Parathyroid adenoma (tissue), 2 donors: ENCODE results near the gene EIPR1.

Source experiments
- H2AFZ ChIP-seq: fragments of 300-600 bp; sonication (generic); one replicate; pipeline ENCODE4 v1.7.0; 2017; ENCODE audit warnings: antibody characterized with exemption, mild to moderate bottlenecking
- H3K27ac ChIP-seq: fragments of 300-600 bp; sonication (generic); one replicate; pipeline ENCODE4 v1.7.0; 2017
- H3K27me3 ChIP-seq: fragments of 300-600 bp; sonication (generic); one replicate; pipeline ENCODE4 v1.7.0; 2017; ENCODE audit warnings: low read length; ENCODE audit not compliant: control insufficient read depth, insufficient read depth
- H3K36me3 ChIP-seq: fragments of 300-600 bp; sonication (generic); one replicate; pipeline ENCODE4 v1.7.0; 2017; ENCODE audit warnings: low read length; ENCODE audit not compliant: control insufficient read depth, insufficient read depth
- H3K4me1 ChIP-seq: fragments of 300-600 bp; sonication (generic); one replicate; pipeline ENCODE4 v1.7.0; 2017; ENCODE audit warnings: control low read depth
- H3K4me2 ChIP-seq: fragments of 300-600 bp; sonication (generic); one replicate; pipeline ENCODE4 v1.7.0; 2017; ENCODE audit warnings: low read length
- H3K4me3 ChIP-seq: fragments of 300-600 bp; sonication (generic); one replicate; pipeline ENCODE4 v1.7.0; 2017; ENCODE audit warnings: low read depth, low read length
- H3K79me2 ChIP-seq: fragments of 300-600 bp; sonication (generic); one replicate; pipeline ENCODE4 v1.7.0; 2017; ENCODE audit warnings: control low read depth
- H3K9ac ChIP-seq: fragments of 300-600 bp; sonication (generic); one replicate; pipeline ENCODE4 v1.7.0; 2017; ENCODE audit warnings: mild to moderate bottlenecking
- H3K9me3 ChIP-seq: fragments of 300-600 bp; sonication (generic); one replicate; pipeline ENCODE4 v1.7.0; 2017; ENCODE audit warnings: low read length; ENCODE audit not compliant: control insufficient read depth
- TF ChIP-seq, protein P1 (sequence below): fragments of 300-600 bp; sonication (generic); IDR thresholded peaks from one replicate; pipeline ENCODE4 v1.7.0; 2017; ENCODE audit warnings: antibody characterized with exemption, mild to moderate bottlenecking
- donor health status: primary hyperparathyroidism.

Gene EIPR1

DNA sequence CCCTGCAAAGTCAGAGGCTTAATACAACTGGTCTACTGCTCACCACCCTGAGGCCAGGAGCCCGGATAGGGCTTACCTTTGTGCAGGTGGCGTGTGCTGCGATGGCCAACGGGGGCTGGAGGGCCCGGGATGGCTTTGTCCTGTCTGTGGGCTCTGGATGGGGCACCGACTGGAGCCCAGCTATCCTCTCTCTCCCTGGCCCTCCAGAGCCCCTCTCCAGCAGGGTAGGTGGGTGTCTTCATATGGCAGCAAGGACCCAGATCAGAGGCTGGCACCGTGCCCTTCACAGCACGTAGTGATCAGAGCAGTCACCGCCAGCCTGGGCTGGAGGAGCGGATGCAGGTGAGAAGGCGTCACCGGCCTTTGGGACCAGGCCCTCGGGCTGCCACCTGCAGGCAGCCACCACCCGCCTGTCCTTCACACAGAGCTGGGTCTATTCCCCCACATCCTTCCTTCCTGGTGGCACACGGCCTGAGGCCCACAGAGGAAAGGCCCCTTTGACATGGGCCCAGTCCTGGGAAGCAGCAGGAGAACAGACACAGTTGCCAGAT, 232.1 kb downstream of the EIPR1 start:
- no peak overlapping the region for H3K9ac ChIP-seq
- H2AFZ ChIP-seq = no peak overlapping the region
- H3K9me3 ChIP-seq = no peaks in the 10 kb centered on the region
- H3K4me2 ChIP-seq = no peak overlapping the region
- no peaks in the 10 kb centered on the region for H3K4me1 ChIP-seq
- no peaks in the 10 kb centered on the region for H3K27me3 ChIP-seq
- no peak overlapping the region for H3K27ac ChIP-seq
- H3K4me3 ChIP-seq = no peak overlapping the region
- no peaks in the 10 kb centered on the region for H3K36me3 ChIP-seq
- TF ChIP-seq, protein P1, sequence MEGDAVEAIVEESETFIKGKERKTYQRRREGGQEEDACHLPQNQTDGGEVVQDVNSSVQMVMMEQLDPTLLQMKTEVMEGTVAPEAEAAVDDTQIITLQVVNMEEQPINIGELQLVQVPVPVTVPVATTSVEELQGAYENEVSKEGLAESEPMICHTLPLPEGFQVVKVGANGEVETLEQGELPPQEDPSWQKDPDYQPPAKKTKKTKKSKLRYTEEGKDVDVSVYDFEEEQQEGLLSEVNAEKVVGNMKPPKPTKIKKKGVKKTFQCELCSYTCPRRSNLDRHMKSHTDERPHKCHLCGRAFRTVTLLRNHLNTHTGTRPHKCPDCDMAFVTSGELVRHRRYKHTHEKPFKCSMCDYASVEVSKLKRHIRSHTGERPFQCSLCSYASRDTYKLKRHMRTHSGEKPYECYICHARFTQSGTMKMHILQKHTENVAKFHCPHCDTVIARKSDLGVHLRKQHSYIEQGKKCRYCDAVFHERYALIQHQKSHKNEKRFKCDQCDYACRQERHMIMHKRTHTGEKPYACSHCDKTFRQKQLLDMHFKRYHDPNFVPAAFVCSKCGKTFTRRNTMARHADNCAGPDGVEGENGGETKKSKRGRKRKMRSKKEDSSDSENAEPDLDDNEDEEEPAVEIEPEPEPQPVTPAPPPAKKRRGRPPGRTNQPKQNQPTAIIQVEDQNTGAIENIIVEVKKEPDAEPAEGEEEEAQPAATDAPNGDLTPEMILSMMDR = no peak
- no peaks in the 10 kb centered on the region for H3K79me2 ChIP-seq

DNA sequence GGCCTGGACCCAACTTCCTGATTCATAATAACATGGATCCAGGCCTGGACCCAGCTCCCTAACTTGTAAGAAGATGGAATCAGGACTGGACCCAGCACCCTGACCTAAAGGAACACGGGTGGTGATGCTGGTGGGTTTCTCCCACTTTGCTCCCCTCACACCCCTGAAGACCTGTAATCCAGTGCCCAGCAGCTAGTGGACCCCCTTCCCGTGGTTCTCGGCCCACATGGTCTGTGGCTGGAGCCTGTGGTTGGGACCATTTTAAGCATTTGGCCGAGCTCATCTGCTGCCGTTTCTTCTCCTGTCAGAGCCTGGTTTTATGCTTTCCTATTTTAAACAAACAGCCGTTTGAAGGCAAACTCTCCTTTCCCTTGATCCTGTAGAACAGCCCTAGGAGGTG, 232.8 kb downstream of the EIPR1 start:
- H3K4me3 ChIP-seq = no peak overlapping the region

GRCh38 chr2:3143602-3144001, 234.0 kb downstream of the EIPR1 start:
- no peak overlapping the region for H2AFZ ChIP-seq
- no peaks in the 10 kb centered on the region for H3K4me1 ChIP-seq
- no peaks in the 10 kb centered on the region for H3K36me3 ChIP-seq
- H3K27ac ChIP-seq = no peak overlapping the region
- H3K9me3 ChIP-seq = no peaks in the 10 kb centered on the region
- H3K27me3 ChIP-seq = no peaks in the 10 kb centered on the region
- H3K4me2 ChIP-seq = no peak overlapping the region
- H3K4me3 ChIP-seq = no peak overlapping the region
- H3K79me2 ChIP-seq = no peaks in the 10 kb centered on the region
- TF ChIP-seq, protein P1 = no peak
- H3K9ac ChIP-seq = no peak overlapping the region

More for the DNA sequence above, 232.8 kb downstream of the EIPR1 start:
- no peaks in the 10 kb centered on the region for H3K27me3 ChIP-seq
- H3K79me2 ChIP-seq = no peaks in the 10 kb centered on the region
- H3K4me1 ChIP-seq = no peaks in the 10 kb centered on the region
- H3K27ac ChIP-seq = no peak overlapping the region
- H3K4me2 ChIP-seq = no peak overlapping the region
- H3K9me3 ChIP-seq = no peaks in the 10 kb centered on the region
- H2AFZ ChIP-seq = no peak overlapping the region
- no peak overlapping the region for H3K9ac ChIP-seq
- H3K36me3 ChIP-seq = no peaks in the 10 kb centered on the region
- TF ChIP-seq, protein P1 = no peak

- Histone ChIP-seq H3K4me1 (no peaks in the 10 kb centered on the region), H3K9me3 (no peaks in the 10 kb centered on the region), H2AFZ (no peak overlapping the region), H3K4me3 (no peak overlapping the region), H3K4me2 (no peak overlapping the region), H3K9ac (no peak overlapping the region), H3K79me2 (no peaks in the 10 kb centered on the region), H3K36me3 (no peaks in the 10 kb centered on the region), H3K27ac (no peak overlapping the region), H3K27me3 (no peaks in the 10 kb centered on the region)
- TF ChIP-seq, protein P1 = no peak
Measured at GRCh38 chr2:3142961-3143571, 234.6 kb downstream of the EIPR1 start.

- TF ChIP-seq, protein P1 = no peak
- no peaks in the 10 kb centered on the region for H3K79me2 ChIP-seq
- no peak overlapping the region for H3K4me3 ChIP-seq
- no peaks in the 10 kb centered on the region for H3K4me1 ChIP-seq
- H3K4me2 ChIP-seq = no peak overlapping the region
- no peak overlapping the region for H2AFZ ChIP-seq
- H3K27ac ChIP-seq = no peak overlapping the region
- no peaks in the 10 kb centered on the region for H3K36me3 ChIP-seq
- no peak overlapping the region for H3K9ac ChIP-seq
- no peaks in the 10 kb centered on the region for H3K27me3 ChIP-seq
- H3K9me3 ChIP-seq = no peaks in the 10 kb centered on the region
Measured at GRCh38 chr2:3142210-3142609, 235.4 kb downstream of the EIPR1 start.
